Spleen (tissue), 11 donors: Measurements from ENCODE around the gene COBL. TPM values are rescaled to one million over a fixed set of nuclear protein-coding genes. Genes with fewer than 3 reads are reported as not detected.

Experiments
- DNase-seq: peaks from one replicate; pipeline ENCODE4 v3.0.0-alpha.2; 2020
- H3K27ac ChIP-seq, 8 donors: fragments of 200-600 bp; sonication (generic) in 7 of 8; 1 replicate in 4 of 8; 2 replicates in 4 of 8; pipeline versions ENCODE4 v1.5.0 to v1.8.0; 2016 to 2021; ENCODE audit warnings: inconsistent platforms in 4 of 8, mild to moderate bottlenecking in 4 of 8, moderate library complexity in 1 of 8
- H3K27me3 ChIP-seq, 7 donors: fragments of 200-600 bp; sonication (generic) in 6 of 7; replicated peaks in 1 of 7; 1 replicate in 4 of 7; 2 replicates in 3 of 7; pipeline versions ENCODE4 v1.5.0 to v1.8.0; 2016 to 2021; ENCODE audit warnings: inconsistent platforms in 3 of 7, mild to moderate bottlenecking in 1 of 7
- H3K36me3 ChIP-seq, 6 donors: fragments of 200-600 bp; sonication (generic) in 5 of 6; 1 replicate in 4 of 6; 2 replicates in 2 of 6; pipeline versions ENCODE4 v1.5.0 to v1.8.0; 2016 to 2021; ENCODE audit warnings: inconsistent platforms in 2 of 6
- H3K4me1 ChIP-seq, 6 donors: fragments of 200-600 bp; sonication (generic) in 5 of 6; 1 replicate in 3 of 6; 2 replicates in 3 of 6; pipeline versions ENCODE4 v1.5.0 to v1.8.0; 2016 to 2021; ENCODE audit warnings: inconsistent platforms in 3 of 6
- H3K4me3 ChIP-seq, 8 donors: fragments of 200-600 bp; sonication (generic) in 7 of 8; 1 replicate in 4 of 8; 2 replicates in 4 of 8; pipeline versions ENCODE4 v1.5.0 to v1.8.0; 2016 to 2021; ENCODE audit warnings: inconsistent platforms in 4 of 8, mild to moderate bottlenecking in 4 of 8, moderate library complexity in 2 of 8
- H3K9me3 ChIP-seq, 8 donors: fragments of 200-600 bp; sonication (generic) in 7 of 8; 1 replicate in 4 of 8; 2 replicates in 4 of 8; pipeline versions ENCODE4 v1.5.0 to v1.8.0; 2016 to 2021; ENCODE audit warnings: inconsistent platforms in 4 of 8
- CTCF ChIP-seq, 11 experiments: fragments of 200-600 bp in 7 of 11; fragments of 450-650 bp in 4 of 11; sonication (generic) in 4 of 11; IDR thresholded peaks in 8 of 11; conservative IDR thresholded peaks in 3 of 11; 1 replicate in 7 of 11; 2 replicates in 4 of 11; pipeline versions ENCODE4 v1.4.0 to v1.8.0; 2016 to 2021; ENCODE audit warnings: antibody characterized with exemption in 11 of 11, inconsistent platforms in 4 of 11, mild to moderate bottlenecking in 1 of 11
- POLR2A ChIP-seq, 3 donors: fragments of 450-650 bp; IDR thresholded peaks; one replicate each; pipeline ENCODE4 v1.5.1; 2017; ENCODE audit warnings: antibody characterized with exemption in 3 of 3, mild to moderate bottlenecking in 1 of 3
- POLR2AphosphoS5 ChIP-seq, 3 donors: sonication (generic); formaldehyde crosslinking; IDR thresholded peaks; one replicate each; pipeline ENCODE4 v1.5.1; 2017; ENCODE audit warnings: antibody characterized with exemption in 3 of 3
- WGBS, 5 donors: extraction: QIAGEN DNeasy Blood & Tissue Kit in 3 of 5; methylation state at CpG; one replicate each; pipeline versions ENCODE4 v1.1.5 to v1.1.7; 2013 to 2018; 5-methylcytosine and 5-hydroxymethylcytosine counted together
- intact Hi-C: fragments of 100-400 bp; cut with DNase I; formaldehyde crosslinking; loops from one replicate; pipeline ENCODE4 v1.15.0; 2023; ENCODE audit warnings: low total_unique reads
- polyA plus RNA-seq, 3 donors: library from polyadenylated mRNA; stranded (reverse); fragments of 200-250 nt; gene quantifications; one replicate each; pipeline ENCODE4 v1.2.1, GENCODE V29; 2013
- total RNA-seq, 7 donors: library from RNA; depleted of rRNA in 3 of 7; stranded (reverse); fragments of >200 nt in 3 of 7; fragmentation: NEBNext Ultra II Directional in 4 of 7; extraction: Animal tissue kit (Norgen Biotek cat#: 25700) in 4 of 7; gene quantifications; one replicate each; pipeline versions ENCODE4 v1.1.0 to v1.2.1, GENCODE V29; 2016 to 2021
- donor health status: healthy with polysubstance abuse.
- donor health status: DM: no; HTN: no; CAD: no; lungs with moderate emphysema.
- donor health status: DM: no; HTN: no; CAD: no.
- donor health status: Bipolar disorder and iron deficiency.
- donor health status: healthy.
- donor health status: DM: no; HTN: no; CAD: no.
- donor health status: DM: yes; HTN: yes; CAD: no.

Gene COBL
- total and polyA plus RNA-seq, 10 donors = 0.09 to 0.80 (median 0.57) TPM; not detected in 1

GRCh38 chr7:51265066-51265907 lies 51.3 kb downstream of the COBL start:
- H3K36me3 ChIP-seq = no peaks in the 10 kb centered on the region
- TF ChIP-seq POLR2AphosphoS5 (IDR thresholded peaks at IDR 0.05) = no peak
- TF ChIP-seq POLR2A (IDR thresholded peaks at IDR 0.05) = no peak
- no peak for TF ChIP-seq CTCF (IDR thresholded peaks at IDR 0.05 in 8 of 11, conservative IDR thresholded peaks at IDR 0.05 in 3 of 11)
- H3K27ac ChIP-seq = no peak overlapping the region
- no peak for DNase-seq
- no peaks in the 10 kb centered on the region for H3K27me3 ChIP-seq
- H3K4me1 ChIP-seq = no peaks in the 10 kb centered on the region
- H3K4me3 ChIP-seq = no peak overlapping the region
- intact Hi-C loops = no loop called here
- H3K9me3 ChIP-seq = no peaks in the 10 kb centered on the region
- WGBS, 5 donors = 87 to 95% (median 88%) methylated on average over 12 of the region's 12 CpGs

DNA sequence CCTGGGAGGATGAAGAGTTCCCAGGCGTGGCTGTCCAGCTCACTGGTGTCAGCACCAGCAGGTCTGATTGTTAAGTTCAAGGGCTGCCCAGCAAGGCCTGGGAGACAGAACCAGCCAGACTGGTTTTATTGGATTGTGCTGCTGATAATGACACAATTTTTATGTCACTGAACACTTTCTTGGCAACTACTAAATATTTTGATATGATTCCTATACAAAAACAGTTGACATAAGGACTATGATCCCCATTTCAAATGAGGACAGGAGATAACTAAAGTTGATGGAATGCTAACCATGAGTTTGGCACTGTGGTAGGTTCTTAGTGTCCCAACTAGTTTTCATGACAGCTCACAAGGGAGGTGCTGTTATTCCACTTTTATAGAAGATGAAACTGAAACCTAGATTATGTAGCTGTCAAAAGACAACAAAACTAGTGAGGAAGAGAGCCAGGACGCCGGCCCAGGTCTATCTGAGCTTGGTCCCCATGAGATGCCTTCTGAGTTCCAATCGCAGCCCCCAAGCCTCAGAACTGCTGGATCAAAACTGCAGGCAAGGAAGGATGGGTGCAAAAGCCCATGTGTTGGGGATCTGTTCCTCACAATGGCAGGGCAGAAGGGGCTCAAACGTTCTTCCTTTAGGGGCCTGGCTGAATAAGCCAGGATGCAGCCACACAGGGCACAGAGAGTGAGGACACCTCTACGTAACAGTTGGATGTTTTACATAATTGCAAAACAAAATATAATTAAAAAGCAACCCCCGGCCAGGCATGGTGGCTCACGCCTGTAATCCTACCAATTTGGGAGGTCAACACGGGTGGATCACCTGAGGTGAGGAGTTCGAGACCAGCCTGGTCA lies 52.8 kb downstream of the COBL start:
- Histone ChIP-seq H3K27ac (no peak overlapping the region), H3K4me1 (no peaks in the 10 kb centered on the region), H3K36me3 (no peaks in the 10 kb centered on the region), H3K27me3 (peaks cover 0 to 7% (median 0%) of the 10 kb centered on the region in 7 donors), H3K9me3 (no peaks in the 10 kb centered on the region), H3K4me3 (no peak overlapping the region)
- no peak for DNase-seq
- WGBS, 5 donors = 82 to 88% (median 87%) methylated on average over 10 of the region's 10 CpGs
- no peak for TF ChIP-seq POLR2A (IDR thresholded peaks at IDR 0.05)
- TF ChIP-seq POLR2AphosphoS5 (IDR thresholded peaks at IDR 0.05) = no peak
- no peak for TF ChIP-seq CTCF (IDR thresholded peaks at IDR 0.05 in 8 of 11, conservative IDR thresholded peaks at IDR 0.05 in 3 of 11)
- intact Hi-C loops = no loop called here

GRCh38 chr7:51262796-51263531 lies 53.6 kb downstream of the COBL start:
- DNase-seq = no peak
- no peak overlapping the region for H3K4me3 ChIP-seq
- no peaks in the 10 kb centered on the region for H3K36me3 ChIP-seq
- H3K9me3 ChIP-seq = no peaks in the 10 kb centered on the region
- TF ChIP-seq CTCF (IDR thresholded peaks at IDR 0.05 in 8 of 11, conservative IDR thresholded peaks at IDR 0.05 in 3 of 11) (no peak), POLR2AphosphoS5 (IDR thresholded peaks at IDR 0.05) (no peak), POLR2A (IDR thresholded peaks at IDR 0.05) (no peak)
- H3K27me3 ChIP-seq = peaks cover 0 to 7% (median 0%) of the 10 kb centered on the region in 7 donors
- intact Hi-C loops = no loop called here
- H3K27ac ChIP-seq = no peak overlapping the region
- H3K4me1 ChIP-seq = no peaks in the 10 kb centered on the region
- whole genome bisulfite sequencing, 5 donors = 81 to 90% (median 86%) methylated on average over 8 to 12 of the region's 12 CpGs
